ENCODE results near the gene LIPG.
"Not testable (repeated sequence)": the region's sequence is repeated elsewhere in the genome, so short reads cannot be mapped to it uniquely, and the experiment has no call there.

Gene LIPG

GRCh38 chr18:49553003-49553402, 8.9 kb upstream of the LIPG start:
- TF ChIP-seq JUND (IDR thresholded peaks at IDR 0.05; ENCODE audit: low read depth), result no peak
- in situ Hi-C loops (cut with HindIII; ENCODE audit: low pct_unique_long_range_greater_than_20kb, low sequenced_read_pairs), result no loop called here
- no peak for DNase-seq (ENCODE audit: low read depth in 1 of 2, low spot score in 1 of 2)

- no peak for DNase-seq (ENCODE audit: low read depth in 1 of 2, low spot score in 1 of 2)
- in situ Hi-C loops (cut with HindIII; ENCODE audit: low pct_unique_long_range_greater_than_20kb, low sequenced_read_pairs), result no loop called here
- no peak for TF ChIP-seq JUND (IDR thresholded peaks at IDR 0.05; ENCODE audit: low read depth)
Observed at GRCh38 chr18:49555641-49556040, 6.2 kb upstream of the LIPG start.

- DNase-seq (ENCODE audit: low read depth in 1 of 2, low spot score in 1 of 2), result no peak
- in situ Hi-C loops (cut with HindIII; ENCODE audit: low pct_unique_long_range_greater_than_20kb, low sequenced_read_pairs), result no loop called here
- TF ChIP-seq JUND (IDR thresholded peaks at IDR 0.05; ENCODE audit: low read depth), result no peak
Observed at GRCh38 chr18:49558356-49558755, 3.5 kb upstream of the LIPG start.

- peak; percentile 26 to 38 for DNase-seq (ENCODE audit: low read depth in 1 of 2, low spot score in 1 of 2)
- in situ Hi-C loops (cut with HindIII; ENCODE audit: low pct_unique_long_range_greater_than_20kb, low sequenced_read_pairs), result not testable (repeated sequence)
Observed at GRCh38 chr18:49559326-49559931, 2.4 kb upstream of the LIPG start.

GRCh38 chr18:49560277-49560623, 1.6 kb upstream of the LIPG start:
- no peak for DNase-seq (ENCODE audit: low read depth in 1 of 2, low spot score in 1 of 2)
- in situ Hi-C loops (cut with HindIII; ENCODE audit: low pct_unique_long_range_greater_than_20kb, low sequenced_read_pairs), result no loop called here
- TF ChIP-seq JUND (IDR thresholded peaks at IDR 0.05; ENCODE audit: low read depth), result no peak

GRCh38 chr18:49560624-49561288, 1.1 kb upstream of the LIPG start:
- no peak for TF ChIP-seq JUND (IDR thresholded peaks at IDR 0.05; ENCODE audit: low read depth)
- DNase-seq (ENCODE audit: low read depth in 1 of 2, low spot score in 1 of 2), result no peak
- in situ Hi-C loops (cut with HindIII; ENCODE audit: low pct_unique_long_range_greater_than_20kb, low sequenced_read_pairs), result no loop called here

GRCh38 chr18:49562481-49563129, 748 bp downstream of the LIPG start:
- in situ Hi-C loops (cut with HindIII; ENCODE audit: low pct_unique_long_range_greater_than_20kb, low sequenced_read_pairs), result no loop called here
- DNase-seq (ENCODE audit: low read depth in 1 of 2, low spot score in 1 of 2), result no peak
- no peak for TF ChIP-seq JUND (IDR thresholded peaks at IDR 0.05; ENCODE audit: low read depth)

- TF ChIP-seq JUND (IDR thresholded peaks at IDR 0.05; ENCODE audit: low read depth), result no peak
- in situ Hi-C loops (cut with HindIII; ENCODE audit: low pct_unique_long_range_greater_than_20kb, low sequenced_read_pairs), result no loop called here
- no peak for DNase-seq (ENCODE audit: low read depth in 1 of 2, low spot score in 1 of 2)
Observed at GRCh38 chr18:49563130-49563540, 1.3 kb downstream of the LIPG start.

GRCh38 chr18:49563701-49564517, 2.1 kb downstream of the LIPG start:
- in situ Hi-C loops (cut with HindIII; ENCODE audit: low pct_unique_long_range_greater_than_20kb, low sequenced_read_pairs), result no loop called here
- no peak for TF ChIP-seq JUND (IDR thresholded peaks at IDR 0.05; ENCODE audit: low read depth)
- DNase-seq (ENCODE audit: low read depth in 1 of 2, low spot score in 1 of 2), result no peak

- no peak for TF ChIP-seq JUND (IDR thresholded peaks at IDR 0.05; ENCODE audit: low read depth)
Observed at GRCh38 chr18:49564518-49564834, 2.6 kb downstream of the LIPG start.

GRCh38 chr18:49565101-49565500, 3.2 kb downstream of the LIPG start:
- no peak for DNase-seq (ENCODE audit: low read depth in 1 of 2, low spot score in 1 of 2)
- in situ Hi-C loops (cut with HindIII; ENCODE audit: low pct_unique_long_range_greater_than_20kb, low sequenced_read_pairs), result no loop called here
- no peak for TF ChIP-seq JUND (IDR thresholded peaks at IDR 0.05; ENCODE audit: low read depth)

More at GRCh38 chr18:49564518-49564834, 2.6 kb downstream of the LIPG start:
- in situ Hi-C loops (cut with HindIII; ENCODE audit: low pct_unique_long_range_greater_than_20kb, low sequenced_read_pairs), result no loop called here
- DNase-seq (ENCODE audit: low read depth in 1 of 2, low spot score in 1 of 2), result no peak

- no peak for DNase-seq (ENCODE audit: low read depth in 1 of 2, low spot score in 1 of 2)
- in situ Hi-C loops (cut with HindIII; ENCODE audit: low pct_unique_long_range_greater_than_20kb, low sequenced_read_pairs), result no loop called here
- TF ChIP-seq JUND (IDR thresholded peaks at IDR 0.05; ENCODE audit: low read depth), result no peak
Observed at GRCh38 chr18:49565612-49566011, 3.8 kb downstream of the LIPG start.

- in situ Hi-C loops (cut with HindIII; ENCODE audit: low pct_unique_long_range_greater_than_20kb, low sequenced_read_pairs), result no loop called here
- no peak for DNase-seq (ENCODE audit: low read depth in 1 of 2, low spot score in 1 of 2)
- TF ChIP-seq JUND (IDR thresholded peaks at IDR 0.05; ENCODE audit: low read depth), result no peak
Observed at GRCh38 chr18:49566217-49566770, 4.4 kb downstream of the LIPG start.
